Naive thymus-derived CD8-positive, alpha-beta T cell (primary cell): Measurements from ENCODE around the gene GOLGA6D. TPM values are rescaled to one million over a fixed set of nuclear protein-coding genes. Genes with fewer than 3 reads are reported as not detected.

Experiments used
- polyA plus RNA-seq, 3 donors: library from polyadenylated mRNA; unstranded; fragments of 300-500 nt; fragmentation: Illumina TruSeq; gene quantifications; one replicate each; pipeline ENCODE4 v1.2.3, GENCODE V29; 2021
- total RNA-seq, 8 experiments: library from RNA in 2 of 8; stranded (reverse) in 2 of 8; gene quantifications; one replicate each; pipeline ENCODE4 v1.2.3 and lab custom pipeline; 2021 to 2026

Gene GOLGA6D
- total and polyA plus RNA-seq, 5 experiments from 2014 or later: 0.06 to 0.19 (median 0.16) TPM; not detected in 2

Other genes with a start within 250 kb of the GOLGA6D start
- gene C15orf39, start 81.0 kb upstream of the GOLGA6D start, total RNA-seq: 10 to 100 TPM; 20.7 to 27.6 TPM
- gene C15orf39, start 81.0 kb upstream of the GOLGA6D start, polyA plus RNA-seq: 1 to 10 TPM; 1.0 to 4.5 (median 2.3) TPM
- not detected for gene GOLGA6C, start 24.5 kb upstream of the GOLGA6D start, total RNA-seq
- not detected for gene GOLGA6C, start 24.5 kb upstream of the GOLGA6D start, polyA plus RNA-seq
- 10 to 100 TPM; 22.0 to 24.0 TPM for gene COMMD4, start 53.2 kb downstream of the GOLGA6D start, total RNA-seq
- gene COMMD4, start 53.2 kb downstream of the GOLGA6D start, polyA plus RNA-seq: 10 to 100 TPM; 27.2 to 42.5 (median 40.8) TPM
- 1 to 10 TPM; 6.1 to 9.2 TPM for gene NEIL1, start 64.2 kb downstream of the GOLGA6D start, total RNA-seq
- gene NEIL1, start 64.2 kb downstream of the GOLGA6D start, polyA plus RNA-seq: 1 to 10 TPM; 2.1 to 3.5 (median 2.2) TPM
- gene MAN2C1, start 85.8 kb downstream of the GOLGA6D start, total RNA-seq: 100 to 1,000 TPM; 369 to 370 TPM
- 10 to 100 TPM; 20.4 to 29.8 (median 28.7) TPM for gene MAN2C1, start 85.8 kb downstream of the GOLGA6D start, polyA plus RNA-seq
- gene SIN3A, start 168.9 kb downstream of the GOLGA6D start, total RNA-seq: 100 to 1,000 TPM; 130 to 137 TPM
- gene SIN3A, start 168.9 kb downstream of the GOLGA6D start, polyA plus RNA-seq: 10 to 100 TPM; 12.4 to 17.0 (median 12.7) TPM